Measurements from ENCODE around the gene EPS8.
A peak's percentile ranks its signal among the peaks of the same experiment; 100 is the strongest.

Gene EPS8

DNA sequence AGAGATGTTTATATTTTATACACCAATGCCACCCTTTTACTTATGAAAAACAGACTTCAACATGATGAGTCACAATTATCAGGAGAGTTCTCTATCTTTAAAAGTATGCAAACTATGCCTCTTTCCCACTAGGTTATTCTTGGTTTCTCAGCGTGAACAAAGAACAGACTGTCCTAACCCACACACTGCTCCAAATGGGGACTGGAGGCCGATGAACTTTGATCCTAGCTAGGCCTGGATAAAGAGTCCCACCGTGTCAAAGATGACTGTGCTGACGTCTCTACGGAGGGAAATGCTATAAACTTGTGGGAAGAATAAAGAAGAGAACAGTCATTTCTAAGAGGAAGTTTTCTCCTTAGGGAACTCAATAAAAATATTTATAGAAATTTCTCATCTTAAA, 160.1 kb downstream of the EPS8 start:
- 0% methylated on average over 1 of the region's 5 CpGs for WGBS
- H4K8ac ChIP-seq (ENCODE audit: low read length) = no peak overlapping the region
- H2AFZ ChIP-seq (ENCODE audit: low read depth, low read length) = no peak overlapping the region
- H3K79me1 ChIP-seq (replicated peaks; ENCODE audit: low read length, poor library complexity, severe bottlenecking) = peaks cover 20% of the 10 kb centered on the region
- H3K18ac ChIP-seq (ENCODE audit: low read depth in 1 of 2, low read length in 2 of 2) = no peak overlapping the region
- H3K4me3 ChIP-seq (ENCODE audit: insufficient read depth in 1 of 2, low read depth in 1 of 2, low read length in 2 of 2) = no peak overlapping the region
- H3K27me3 ChIP-seq (ENCODE audit: control insufficient read depth in 1 of 2, insufficient read depth in 1 of 2, low read length in 2 of 2) = no peaks in the 10 kb centered on the region
- peak; percentile 97 for DNase-seq
- H3K23ac ChIP-seq (ENCODE audit: low read length in 2 of 2) = no peak overlapping the region
- no peaks in the 10 kb centered on the region for H3K9me3 ChIP-seq (ENCODE audit: control insufficient read depth, low read length)
- no peak overlapping the region for H2BK12ac ChIP-seq (ENCODE audit: low read length in 2 of 2)
- peaks cover 4% of the 10 kb centered on the region for H3K4me1 ChIP-seq (ENCODE audit: control insufficient read depth, insufficient read depth, low read depth, low read length)
- no peak overlapping the region for H4K91ac ChIP-seq (ENCODE audit: low read length)
- peak overlapping the region; percentile 85 for H3K9ac ChIP-seq (ENCODE audit: low read length)
- H3K14ac ChIP-seq (ENCODE audit: low read length in 2 of 2) = no peak overlapping the region
- H3K27ac ChIP-seq (ENCODE audit: low read length, poor library complexity, severe bottlenecking) = peak overlapping the region; percentile 88
- H2AK5ac ChIP-seq (ENCODE audit: low read length, severe bottlenecking) = no peak overlapping the region
- H2BK5ac ChIP-seq (ENCODE audit: low read depth, low read length, poor library complexity, severe bottlenecking) = no peak overlapping the region
- no peak overlapping the region for H3K4me2 ChIP-seq (ENCODE audit: low read length, poor library complexity, severe bottlenecking)
- H3K36me3 ChIP-seq (ENCODE audit: control insufficient read depth in 1 of 2, insufficient read depth in 2 of 2, low read depth in 1 of 2, low read length in 2 of 2) = peaks cover 4 to 30% of the 10 kb centered on the region in 2 experiments
- H2BK120ac ChIP-seq (ENCODE audit: low read depth, low read length) = no peak overlapping the region
- no peak overlapping the region for H3K4ac ChIP-seq (ENCODE audit: low read depth in 1 of 2, low read length in 2 of 2)
- no peak overlapping the region for H2BK15ac ChIP-seq (ENCODE audit: low read depth, poor library complexity, severe bottlenecking)

DNA sequence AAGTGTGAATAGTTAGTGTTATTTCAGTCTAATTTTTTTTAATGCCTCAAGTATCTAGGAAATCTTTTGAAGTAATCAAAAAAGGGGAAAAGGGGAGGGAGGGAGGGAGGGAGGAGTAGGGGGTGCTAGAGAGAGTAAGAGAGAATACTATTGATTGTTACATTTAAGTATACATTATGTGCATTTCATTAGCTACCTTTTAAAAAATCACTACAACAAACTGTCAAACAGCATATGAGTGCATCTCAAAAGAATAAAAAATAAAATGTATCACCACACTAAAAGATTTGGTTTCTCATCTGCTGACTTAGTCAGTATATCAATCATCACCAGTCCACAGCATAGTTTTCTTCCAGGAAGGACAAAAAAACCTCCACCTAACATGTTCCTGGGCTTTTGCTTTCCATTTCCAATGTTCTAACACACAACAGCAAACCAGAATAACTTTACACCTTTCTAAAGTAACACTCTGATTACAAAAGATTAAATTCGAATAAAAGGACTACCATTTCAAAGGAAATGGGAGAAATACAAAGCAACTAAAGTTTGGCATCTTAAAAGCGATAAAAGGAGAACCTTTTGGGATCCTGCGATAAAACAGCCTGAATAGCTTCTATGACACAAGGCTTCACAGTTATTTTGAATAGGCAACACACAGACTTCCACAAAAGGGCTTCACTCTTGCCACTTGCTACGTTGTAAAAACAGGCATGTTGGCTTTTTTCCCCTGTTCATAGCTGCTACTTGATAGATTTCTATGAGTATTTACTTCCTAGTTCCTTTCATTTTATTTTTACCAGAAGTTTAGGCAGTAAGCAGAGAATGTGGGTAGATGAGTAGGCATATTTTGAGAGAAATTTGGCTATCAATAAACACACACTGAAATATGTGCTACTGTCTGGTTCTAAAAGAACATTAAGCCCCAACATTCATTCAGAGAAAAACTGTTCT, 160.9 kb downstream of the EPS8 start:
- Histone ChIP-seq H2AK5ac (ENCODE audit: low read length, severe bottlenecking) (no peak overlapping the region), H2BK12ac (ENCODE audit: low read length in 2 of 2) (no peak overlapping the region), H4K8ac (ENCODE audit: low read length) (no peak overlapping the region), H3K4me3 (ENCODE audit: insufficient read depth in 1 of 2, low read depth in 1 of 2, low read length in 2 of 2) (peak overlapping the region in 1 of 2 experiments; percentile 10), H3K27me3 (ENCODE audit: control insufficient read depth in 1 of 2, insufficient read depth in 1 of 2, low read length in 2 of 2) (no peaks in the 10 kb centered on the region), H3K4ac (ENCODE audit: low read depth in 1 of 2, low read length in 2 of 2) (peak overlapping the region in 1 of 2 experiments; percentile 88), H2AFZ (ENCODE audit: low read depth, low read length) (no peak overlapping the region), H3K4me2 (ENCODE audit: low read length, poor library complexity, severe bottlenecking) (no peak overlapping the region), H3K27ac (ENCODE audit: low read length, poor library complexity, severe bottlenecking) (peak overlapping the region; percentile 95), H3K9ac (ENCODE audit: low read length) (peak overlapping the region; percentile 85), H2BK15ac (ENCODE audit: low read depth, poor library complexity, severe bottlenecking) (no peak overlapping the region), H4K91ac (ENCODE audit: low read length) (no peak overlapping the region), H3K36me3 (ENCODE audit: control insufficient read depth in 1 of 2, insufficient read depth in 2 of 2, low read depth in 1 of 2, low read length in 2 of 2) (peaks cover 5 to 38% of the 10 kb centered on the region in 2 experiments), H3K79me1 (replicated peaks; ENCODE audit: low read length, poor library complexity, severe bottlenecking) (peaks cover 16% of the 10 kb centered on the region), H2BK5ac (ENCODE audit: low read depth, low read length, poor library complexity, severe bottlenecking) (peak overlapping the region; percentile 48), H2BK120ac (ENCODE audit: low read depth, low read length) (no peak overlapping the region), H3K14ac (ENCODE audit: low read length in 2 of 2) (no peak overlapping the region), H3K9me3 (ENCODE audit: control insufficient read depth, low read length) (no peaks in the 10 kb centered on the region), H3K23ac (ENCODE audit: low read length in 2 of 2) (no peak overlapping the region), H3K18ac (ENCODE audit: low read depth in 1 of 2, low read length in 2 of 2) (no peak overlapping the region), H3K4me1 (ENCODE audit: control insufficient read depth, insufficient read depth, low read depth, low read length) (peaks cover 4% of the 10 kb centered on the region)
- WGBS = 37% methylated on average over 3 of the region's 4 CpGs
- DNase-seq = peak; percentile 61

DNA sequence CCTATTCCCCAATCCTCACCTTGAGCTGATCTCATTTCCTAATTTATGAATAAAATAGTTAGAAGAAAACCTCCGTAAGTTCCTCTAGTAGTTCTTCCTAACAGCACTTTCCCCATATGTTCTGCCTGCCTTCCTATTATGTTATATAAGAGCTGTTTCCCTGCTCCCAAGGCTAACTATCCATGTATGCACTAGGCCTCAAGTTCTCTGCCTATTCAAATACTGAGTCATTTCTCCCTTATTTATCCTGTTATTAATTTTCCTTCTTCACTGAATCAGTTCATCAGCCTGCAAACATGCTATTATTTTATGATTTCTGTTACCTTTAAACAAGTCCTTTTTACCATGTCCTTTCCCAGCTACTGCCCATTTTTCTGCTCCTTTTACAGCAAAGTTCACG, 164.1 kb downstream of the EPS8 start:
- Histone ChIP-seq H3K23ac (ENCODE audit: low read length in 2 of 2) (no peak overlapping the region), H2AFZ (ENCODE audit: low read depth, low read length) (no peak overlapping the region), H4K91ac (ENCODE audit: low read length) (no peak overlapping the region), H3K27me3 (ENCODE audit: control insufficient read depth in 1 of 2, insufficient read depth in 1 of 2, low read length in 2 of 2) (no peaks in the 10 kb centered on the region), H2BK15ac (ENCODE audit: low read depth, poor library complexity, severe bottlenecking) (no peak overlapping the region), H3K4ac (ENCODE audit: low read depth in 1 of 2, low read length in 2 of 2) (no peak overlapping the region), H2AK5ac (ENCODE audit: low read length, severe bottlenecking) (no peak overlapping the region), H3K27ac (ENCODE audit: low read length, poor library complexity, severe bottlenecking) (no peak overlapping the region), H3K14ac (ENCODE audit: low read length in 2 of 2) (no peak overlapping the region), H3K18ac (ENCODE audit: low read depth in 1 of 2, low read length in 2 of 2) (no peak overlapping the region), H3K79me1 (replicated peaks; ENCODE audit: low read length, poor library complexity, severe bottlenecking) (peaks cover 16% of the 10 kb centered on the region), H3K4me1 (ENCODE audit: control insufficient read depth, insufficient read depth, low read depth, low read length) (no peaks in the 10 kb centered on the region), H4K8ac (ENCODE audit: low read length) (no peak overlapping the region), H3K9me3 (ENCODE audit: control insufficient read depth, low read length) (no peaks in the 10 kb centered on the region), H2BK120ac (ENCODE audit: low read depth, low read length) (no peak overlapping the region), H3K36me3 (ENCODE audit: control insufficient read depth in 1 of 2, insufficient read depth in 2 of 2, low read depth in 1 of 2, low read length in 2 of 2) (peaks cover 3 to 56% of the 10 kb centered on the region in 2 experiments), H2BK5ac (ENCODE audit: low read depth, low read length, poor library complexity, severe bottlenecking) (no peak overlapping the region), H3K9ac (ENCODE audit: low read length) (no peak overlapping the region), H2BK12ac (ENCODE audit: low read length in 2 of 2) (no peak overlapping the region), H3K4me3 (ENCODE audit: insufficient read depth in 1 of 2, low read depth in 1 of 2, low read length in 2 of 2) (no peak overlapping the region), H3K4me2 (ENCODE audit: low read length, poor library complexity, severe bottlenecking) (no peak overlapping the region)
- no peak for DNase-seq
- over 99% methylated on average over 2 of the region's 2 CpGs for WGBS

DNA sequence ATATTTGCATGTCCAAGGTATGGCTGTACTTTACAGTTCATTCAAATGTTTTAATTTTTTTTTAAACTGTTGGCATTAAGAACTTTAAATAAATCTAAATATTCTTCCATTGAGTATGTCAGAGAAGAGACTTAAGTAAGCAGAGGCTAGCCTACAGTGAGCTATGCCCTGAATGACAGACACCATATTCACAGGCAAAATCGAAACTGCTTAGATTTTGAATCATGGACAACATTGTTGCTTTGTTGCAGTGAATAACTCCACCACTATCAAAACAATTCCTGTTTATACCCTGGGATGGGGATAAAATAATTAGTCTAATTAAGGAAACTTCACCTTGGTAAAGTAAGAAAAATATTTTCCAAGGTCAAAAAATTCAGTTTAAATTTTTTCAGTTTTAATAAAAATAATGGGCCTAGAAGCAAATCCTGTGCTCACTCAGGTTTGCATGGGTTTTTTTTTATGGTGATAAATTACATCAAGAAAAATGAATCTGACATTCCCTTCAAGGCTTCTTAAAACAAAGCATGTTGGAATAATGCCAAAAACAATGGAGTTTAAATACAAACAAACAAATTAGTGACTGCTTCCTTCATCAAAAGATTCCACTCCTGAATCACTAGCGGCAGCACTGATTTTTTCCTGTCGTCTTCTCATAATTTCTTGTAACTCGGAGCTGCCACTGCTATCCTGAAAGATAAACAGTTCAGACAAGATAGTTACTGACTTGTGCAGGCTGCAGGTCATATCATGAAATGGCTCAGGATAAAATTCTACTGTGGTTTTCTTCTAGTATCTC, 168.2 kb downstream of the EPS8 start:
- peaks cover 2% of the 10 kb centered on the region for H3K4me1 ChIP-seq (ENCODE audit: control insufficient read depth, insufficient read depth, low read depth, low read length)
- no peak overlapping the region for H3K4ac ChIP-seq (ENCODE audit: low read depth in 1 of 2, low read length in 2 of 2)
- no peak overlapping the region for H2BK12ac ChIP-seq (ENCODE audit: low read length in 2 of 2)
- H2BK5ac ChIP-seq (ENCODE audit: low read depth, low read length, poor library complexity, severe bottlenecking) = no peak overlapping the region
- H3K27me3 ChIP-seq (ENCODE audit: control insufficient read depth in 1 of 2, insufficient read depth in 1 of 2, low read length in 2 of 2) = no peaks in the 10 kb centered on the region
- H3K36me3 ChIP-seq (ENCODE audit: control insufficient read depth in 1 of 2, insufficient read depth in 2 of 2, low read depth in 1 of 2, low read length in 2 of 2) = peaks cover 8 to 83% of the 10 kb centered on the region in 2 experiments
- H3K27ac ChIP-seq (ENCODE audit: low read length, poor library complexity, severe bottlenecking) = no peak overlapping the region
- no peak overlapping the region for H2AFZ ChIP-seq (ENCODE audit: low read depth, low read length)
- H4K8ac ChIP-seq (ENCODE audit: low read length) = no peak overlapping the region
- H2BK15ac ChIP-seq (ENCODE audit: low read depth, poor library complexity, severe bottlenecking) = no peak overlapping the region
- H2BK120ac ChIP-seq (ENCODE audit: low read depth, low read length) = no peak overlapping the region
- H3K4me2 ChIP-seq (ENCODE audit: low read length, poor library complexity, severe bottlenecking) = peak overlapping the region; percentile 28
- no peak overlapping the region for H3K9ac ChIP-seq (ENCODE audit: low read length)
- no peaks in the 10 kb centered on the region for H3K9me3 ChIP-seq (ENCODE audit: control insufficient read depth, low read length)
- WGBS = 18% methylated on average over 3 of the region's 4 CpGs
- no peak overlapping the region for H3K18ac ChIP-seq (ENCODE audit: low read depth in 1 of 2, low read length in 2 of 2)
- peaks cover 23% of the 10 kb centered on the region for H3K79me1 ChIP-seq (replicated peaks; ENCODE audit: low read length, poor library complexity, severe bottlenecking)
- peak; percentile 51 for DNase-seq
- H3K23ac ChIP-seq (ENCODE audit: low read length in 2 of 2) = no peak overlapping the region
- H2AK5ac ChIP-seq (ENCODE audit: low read length, severe bottlenecking) = no peak overlapping the region
- H4K91ac ChIP-seq (ENCODE audit: low read length) = no peak overlapping the region
- no peak overlapping the region for H3K4me3 ChIP-seq (ENCODE audit: insufficient read depth in 1 of 2, low read depth in 1 of 2, low read length in 2 of 2)
- no peak overlapping the region for H3K14ac ChIP-seq (ENCODE audit: low read length in 2 of 2)

Data from mesenchymal stem cell (in vitro differentiated cells and primary cell).